Psoas muscle (tissue), 8 donors: ENCODE data around the gene LIPG. TPM values are rescaled to one million over a fixed set of nuclear protein-coding genes. Genes with fewer than 3 reads are reported as not detected.

Source experiments
- ATAC-seq, 4 donors: fragments of 200-7000 bp; cut with Tn5 transposase; one replicate each; pipeline ENCODE4 v1.9.1; 2020; ENCODE audit warnings: moderate library complexity in 3 of 4, mild to moderate bottlenecking in 2 of 4
- DNase-seq, 2 donors: peaks; one replicate each; pipeline ENCODE4 v3.0.0-alpha.2; 2020
- H3K27ac ChIP-seq: fragments of 200-600 bp; one replicate; pipeline ENCODE4 v1.8.0; 2022
- H3K27me3 ChIP-seq, 3 donors: fragments of 200-600 bp in 1 of 3; one replicate each; pipeline versions ENCODE4 v1.6.1 to v1.8.0; 2013 to 2022; ENCODE audit warnings: low read length in 2 of 3, mild to moderate bottlenecking in 2 of 3, moderate library complexity in 1 of 3; ENCODE audit not compliant: insufficient read depth in 3 of 3
- H3K36me3 ChIP-seq, 2 donors: fragments of 200-600 bp in 1 of 2; one replicate each; pipeline versions ENCODE4 v1.6.1 to v1.8.0; 2013 to 2022; ENCODE audit warnings: low read depth in 1 of 2, mild to moderate bottlenecking in 1 of 2, moderate library complexity in 1 of 2; ENCODE audit not compliant: insufficient read depth in 1 of 2
- H3K4me1 ChIP-seq: fragments of 200-600 bp; one replicate; pipeline ENCODE4 v1.8.0; 2022
- H3K4me3 ChIP-seq: fragments of 200-600 bp; one replicate; pipeline ENCODE4 v1.8.0; 2022; ENCODE audit warnings: mild to moderate bottlenecking
- H3K9me3 ChIP-seq: fragments of 200-600 bp; one replicate; pipeline ENCODE4 v1.8.0; 2022
- WGBS, 3 donors: extraction: QIAGEN DNeasy Blood & Tissue Kit; methylation state at CpG; one replicate each; pipeline versions ENCODE4 v1.1.6 to v1.1.7; 2013; 5-methylcytosine and 5-hydroxymethylcytosine counted together
- intact Hi-C, 2 donors: fragments of 100-400 bp; cut with DNase I; formaldehyde crosslinking; loops; one replicate each; pipeline versions ENCODE4 v1.11.0 to v1.14.2; 2022
- polyA plus RNA-seq, 3 donors: library from polyadenylated mRNA; stranded (reverse); fragments of 200-250 nt; gene quantifications; one replicate each; pipeline ENCODE4 v1.2.3, GENCODE V29; 2013
- total RNA-seq, 4 donors: library from RNA; stranded (reverse); fragmentation: NEBNext Ultra II Directional in 2 of 4; extraction: Animal tissue kit (Norgen Biotek cat#: 25700) in 2 of 4; gene quantifications; one replicate each; pipeline versions ENCODE4 v1.2.1 to v1.2.4, GENCODE V29; 2021 to 2023
- TF ChIP-seq, protein P1 (sequence below): fragments of 200-600 bp; IDR thresholded peaks from one replicate; pipeline ENCODE4 v1.8.0; 2022; ENCODE audit warnings: antibody characterized with exemption
- donor health status: healthy with polysubstance abuse.
- donor health status: DM: no; HTN: no; CAD: no; lungs with moderate emphysema.
- donor health status: Bipolar disorder and iron deficiency.
- donor health status: healthy.
- donor health status: DM: yes; HTN: yes; CAD: no.
- donor health status: DM: no; HTN: no; CAD: no.
- donor health status: DM: no; HTN: no; CAD: no.
- donor health status: DM: yes; HTN: yes; CAD: no.

The LIPG gene
- total and polyA plus RNA-seq, 7 donors: 0.62 to 19.1 (median 2.2) TPM

DNA sequence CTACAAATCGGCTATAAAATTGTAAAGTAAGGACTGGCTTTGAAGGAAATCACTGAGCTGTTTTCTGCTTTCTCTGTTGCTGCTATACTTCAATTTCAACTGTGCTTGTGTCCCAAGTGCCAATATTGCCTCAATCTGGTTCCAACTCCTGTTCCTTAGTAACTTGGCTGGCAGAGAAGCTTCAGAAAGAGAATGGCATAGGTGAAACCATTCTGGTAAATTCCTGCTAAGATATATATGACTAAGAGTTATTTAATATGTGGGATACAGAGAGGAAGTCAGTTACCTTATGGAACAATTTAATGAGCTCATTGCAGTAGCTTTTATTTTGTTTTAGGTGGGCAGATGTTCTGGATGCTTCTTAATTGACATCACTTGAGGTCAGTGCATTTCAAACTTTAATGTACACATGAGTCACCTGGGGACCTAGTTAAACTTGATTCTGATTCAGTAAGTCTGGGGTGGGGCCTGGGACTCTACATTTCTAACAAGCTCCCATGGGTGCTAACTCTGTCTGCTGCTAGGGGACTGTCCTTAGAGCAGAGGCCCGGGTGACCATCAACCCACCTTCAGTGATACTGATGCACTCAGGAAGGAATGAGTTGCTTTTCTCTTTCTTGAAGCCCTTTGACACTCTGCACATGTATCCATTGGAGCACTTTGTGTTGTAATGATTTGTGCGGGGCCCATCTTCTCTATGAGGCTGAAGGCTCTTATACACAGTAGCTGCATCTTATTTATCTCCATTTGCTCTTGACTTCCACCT lies 47.6 kb downstream of the LIPG start:
- Histone ChIP-seq H3K36me3 (no peaks in the 10 kb centered on the region), H3K4me1 (no peaks in the 10 kb centered on the region), H3K9me3 (no peaks in the 10 kb centered on the region), H3K27me3 (no peaks in the 10 kb centered on the region), H3K27ac (no peak overlapping the region), H3K4me3 (no peak overlapping the region)
- DNase-seq: no peak
- TF ChIP-seq, protein P1, sequence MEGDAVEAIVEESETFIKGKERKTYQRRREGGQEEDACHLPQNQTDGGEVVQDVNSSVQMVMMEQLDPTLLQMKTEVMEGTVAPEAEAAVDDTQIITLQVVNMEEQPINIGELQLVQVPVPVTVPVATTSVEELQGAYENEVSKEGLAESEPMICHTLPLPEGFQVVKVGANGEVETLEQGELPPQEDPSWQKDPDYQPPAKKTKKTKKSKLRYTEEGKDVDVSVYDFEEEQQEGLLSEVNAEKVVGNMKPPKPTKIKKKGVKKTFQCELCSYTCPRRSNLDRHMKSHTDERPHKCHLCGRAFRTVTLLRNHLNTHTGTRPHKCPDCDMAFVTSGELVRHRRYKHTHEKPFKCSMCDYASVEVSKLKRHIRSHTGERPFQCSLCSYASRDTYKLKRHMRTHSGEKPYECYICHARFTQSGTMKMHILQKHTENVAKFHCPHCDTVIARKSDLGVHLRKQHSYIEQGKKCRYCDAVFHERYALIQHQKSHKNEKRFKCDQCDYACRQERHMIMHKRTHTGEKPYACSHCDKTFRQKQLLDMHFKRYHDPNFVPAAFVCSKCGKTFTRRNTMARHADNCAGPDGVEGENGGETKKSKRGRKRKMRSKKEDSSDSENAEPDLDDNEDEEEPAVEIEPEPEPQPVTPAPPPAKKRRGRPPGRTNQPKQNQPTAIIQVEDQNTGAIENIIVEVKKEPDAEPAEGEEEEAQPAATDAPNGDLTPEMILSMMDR: no peak
- intact Hi-C loops: loop anchor here in 1 of 2 donors (10.0 kb wide), 1 partner anchor 115 kb away; no protein-coding TSS in a partner anchor
- WGBS, 3 donors: 81 to 96% (median 89%) methylated on average over 3 of the region's 3 CpGs
- no peak for ATAC-seq

DNA sequence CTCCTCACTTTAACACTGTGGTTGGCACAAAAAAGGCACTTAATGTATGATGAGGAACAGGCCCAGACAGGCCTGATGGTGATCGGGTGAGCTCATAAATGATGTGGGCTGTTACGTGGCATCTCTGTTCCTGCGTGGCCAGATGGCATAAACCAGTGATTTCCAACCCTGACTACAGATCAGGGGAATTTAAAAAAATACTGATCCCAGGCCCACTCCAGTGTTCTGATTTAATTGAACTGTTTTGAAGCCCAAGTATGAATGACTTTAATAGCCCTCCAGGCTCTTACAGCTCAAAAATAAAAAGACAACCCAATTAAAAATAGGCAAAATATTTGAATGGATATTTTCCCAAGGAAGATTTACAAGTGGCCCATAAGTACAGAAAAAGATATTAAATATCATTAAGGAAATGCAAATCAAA lies 48.2 kb downstream of the LIPG start:
- TF ChIP-seq, protein P1: no peak
- Histone ChIP-seq H3K27ac (no peak overlapping the region), H3K4me3 (no peak overlapping the region), H3K36me3 (no peaks in the 10 kb centered on the region), H3K4me1 (no peaks in the 10 kb centered on the region), H3K9me3 (no peaks in the 10 kb centered on the region), H3K27me3 (no peaks in the 10 kb centered on the region)
- intact Hi-C loops: no loop called here
- ATAC-seq (no peak), DNase-seq (no peak)
- 90 to 96% (median 95%) methylated on average over 3 of the region's 3 CpGs for WGBS, 3 donors

DNA sequence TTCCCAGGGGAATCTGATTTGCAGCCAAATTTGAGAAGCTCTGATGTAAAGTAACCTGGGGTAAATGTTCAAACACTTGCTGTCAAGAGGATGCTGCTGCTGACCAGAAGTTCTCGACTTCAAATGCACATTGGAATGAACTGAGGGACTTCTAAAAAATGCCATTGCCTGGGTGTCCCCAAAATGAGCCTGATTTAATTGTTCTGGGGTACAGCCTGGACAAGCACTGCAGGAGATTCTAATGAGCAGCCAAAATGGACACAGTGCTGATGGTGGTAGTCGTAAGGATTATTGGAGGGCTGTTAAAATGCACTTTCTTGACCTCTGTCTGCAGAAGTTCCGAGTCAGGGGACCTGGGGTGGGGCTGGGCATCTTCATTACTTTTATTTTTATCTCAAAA lies 49.5 kb downstream of the LIPG start:
- no peak overlapping the region for H3K27ac ChIP-seq
- no peaks in the 10 kb centered on the region for H3K27me3 ChIP-seq
- no peak overlapping the region for H3K4me3 ChIP-seq
- WGBS, 3 donors: 82 to 87% (median 86%) methylated on average over 3 of the region's 3 CpGs
- no peaks in the 10 kb centered on the region for H3K36me3 ChIP-seq
- H3K4me1 ChIP-seq: no peaks in the 10 kb centered on the region
- TF ChIP-seq, protein P1: no peak
- intact Hi-C loops: no loop called here
- ATAC-seq (no peak), DNase-seq (no peak)
- no peaks in the 10 kb centered on the region for H3K9me3 ChIP-seq

DNA sequence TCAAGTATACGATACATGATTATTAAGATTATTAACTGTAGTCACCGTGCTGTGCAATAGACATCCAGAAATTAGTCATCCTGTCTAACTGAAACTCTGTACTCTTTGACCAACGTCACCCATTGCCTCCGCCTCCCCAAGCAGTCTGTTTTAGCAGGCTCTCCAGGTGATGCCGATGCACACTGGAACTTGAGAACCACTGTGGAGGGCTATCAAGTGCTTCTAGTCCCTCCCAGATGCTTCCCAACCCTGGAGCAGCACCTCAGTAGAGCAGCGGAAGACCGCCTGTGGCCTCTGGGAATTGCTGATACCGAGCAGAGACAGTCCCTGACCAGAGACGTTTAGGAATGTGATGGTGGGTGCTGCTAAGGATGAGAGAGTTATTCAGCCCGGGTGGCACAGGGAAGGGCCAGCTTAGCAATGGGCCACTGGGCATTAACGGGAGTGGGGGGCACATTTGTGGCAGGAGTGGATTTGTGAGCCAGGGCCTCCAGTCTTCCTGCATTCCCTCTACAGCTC lies 50.7 kb downstream of the LIPG start:
- ATAC-seq (no peak), DNase-seq (no peak)
- H3K27me3 ChIP-seq: no peaks in the 10 kb centered on the region
- H3K27ac ChIP-seq: no peak overlapping the region
- no peaks in the 10 kb centered on the region for H3K4me1 ChIP-seq
- no peaks in the 10 kb centered on the region for H3K36me3 ChIP-seq
- intact Hi-C loops: no loop called here
- no peak overlapping the region for H3K4me3 ChIP-seq
- 71 to 82% (median 77%) methylated on average over 11 of the region's 11 CpGs for WGBS, 3 donors
- TF ChIP-seq, protein P1: no peak
- no peaks in the 10 kb centered on the region for H3K9me3 ChIP-seq
